Liver (tissue), 3 donors: ENCODE results near the gene MEAK7.
"Not testable (repeated sequence)": the region's sequence is repeated elsewhere in the genome, so short reads cannot be mapped to it uniquely, and the experiment has no call there.

ENCODE experiments used
- HNF4A ChIP-seq, 2 donors: conservative IDR thresholded peaks; 2 replicates each; pipeline ENCODE4 v1.6.1; 2016; ENCODE audit warnings: antibody characterized with exemption in 2 of 2, mild to moderate bottlenecking in 2 of 2
- JUND ChIP-seq, 2 donors: IDR thresholded peaks; 2 replicates each; pipeline ENCODE4 v1.6.1; 2016; ENCODE audit warnings: antibody characterized with exemption in 2 of 2
- RAD21 ChIP-seq, 2 donors: IDR thresholded peaks; 2 replicates each; pipeline ENCODE4 v1.6.1; 2016; ENCODE audit warnings: antibody characterized with exemption in 2 of 2, mild to moderate bottlenecking in 2 of 2
- SP1 ChIP-seq: IDR thresholded peaks from 2 replicates; pipeline ENCODE4 v1.6.1; 2018; ENCODE audit warnings: antibody characterized with exemption, mild to moderate bottlenecking
- TAF1 ChIP-seq: conservative IDR thresholded peaks from 2 replicates; pipeline ENCODE4 v1.6.1; 2016; ENCODE audit warnings: antibody characterized with exemption, mild to moderate bottlenecking
- YY1 ChIP-seq: IDR thresholded peaks from 2 replicates; pipeline ENCODE4 v1.6.1; 2016; ENCODE audit warnings: antibody characterized with exemption, mild to moderate bottlenecking
- TF ChIP-seq, protein P1 (sequence below): fragments of 150-350 bp; IDR thresholded peaks from 2 replicates; pipeline ENCODE4 v1.5.1; 2017; ENCODE audit warnings: improper control_type of control experiment, low read depth, low read length; ENCODE audit not compliant: missing input control
- TF ChIP-seq, protein P2 (sequence below): IDR thresholded peaks from 2 replicates; pipeline ENCODE4 v1.6.1; 2016; ENCODE audit warnings: antibody characterized with exemption
- TF ChIP-seq, protein P3 (sequence below): IDR thresholded peaks from 2 replicates; pipeline ENCODE4 v1.6.1; 2016; ENCODE audit warnings: antibody characterized with exemption
- TF ChIP-seq, protein P4 (sequence below): IDR thresholded peaks from 2 replicates; pipeline ENCODE4 v1.6.1; 2016; ENCODE audit warnings: antibody characterized with exemption
- donor health status: healthy.
- donor health status: healthy.

DNA sequence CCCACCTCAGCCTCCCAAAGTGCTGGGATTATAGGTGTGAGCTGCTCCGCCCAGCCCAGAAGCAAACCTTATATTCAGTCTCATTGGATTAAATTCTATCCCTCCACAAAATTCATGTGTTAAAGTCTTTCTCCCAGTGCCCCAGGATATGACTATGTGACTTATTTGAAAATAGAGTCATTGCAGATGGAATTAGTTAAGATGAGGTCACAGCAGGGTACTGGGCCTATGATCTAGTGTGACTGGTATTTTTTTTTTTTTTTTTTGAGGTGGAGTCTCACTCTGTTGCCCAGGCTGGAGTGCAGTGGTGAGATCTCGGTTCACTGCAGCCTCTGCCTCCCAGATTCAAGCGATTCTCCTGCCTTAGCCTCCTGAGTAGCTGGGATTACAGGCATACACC, 13.8 kb upstream of the MEAK7 start:
- not testable (repeated sequence) for TF ChIP-seq RAD21 (IDR thresholded peaks at IDR 0.05); TAF1; SP1; YY1; HNF4A (conservative IDR thresholded peaks at IDR 0.05); JUND (IDR thresholded peaks at IDR 0.05)
- TF ChIP-seq, protein P1, sequence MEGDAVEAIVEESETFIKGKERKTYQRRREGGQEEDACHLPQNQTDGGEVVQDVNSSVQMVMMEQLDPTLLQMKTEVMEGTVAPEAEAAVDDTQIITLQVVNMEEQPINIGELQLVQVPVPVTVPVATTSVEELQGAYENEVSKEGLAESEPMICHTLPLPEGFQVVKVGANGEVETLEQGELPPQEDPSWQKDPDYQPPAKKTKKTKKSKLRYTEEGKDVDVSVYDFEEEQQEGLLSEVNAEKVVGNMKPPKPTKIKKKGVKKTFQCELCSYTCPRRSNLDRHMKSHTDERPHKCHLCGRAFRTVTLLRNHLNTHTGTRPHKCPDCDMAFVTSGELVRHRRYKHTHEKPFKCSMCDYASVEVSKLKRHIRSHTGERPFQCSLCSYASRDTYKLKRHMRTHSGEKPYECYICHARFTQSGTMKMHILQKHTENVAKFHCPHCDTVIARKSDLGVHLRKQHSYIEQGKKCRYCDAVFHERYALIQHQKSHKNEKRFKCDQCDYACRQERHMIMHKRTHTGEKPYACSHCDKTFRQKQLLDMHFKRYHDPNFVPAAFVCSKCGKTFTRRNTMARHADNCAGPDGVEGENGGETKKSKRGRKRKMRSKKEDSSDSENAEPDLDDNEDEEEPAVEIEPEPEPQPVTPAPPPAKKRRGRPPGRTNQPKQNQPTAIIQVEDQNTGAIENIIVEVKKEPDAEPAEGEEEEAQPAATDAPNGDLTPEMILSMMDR, result not testable (repeated sequence)
- TF ChIP-seq, protein P2, sequence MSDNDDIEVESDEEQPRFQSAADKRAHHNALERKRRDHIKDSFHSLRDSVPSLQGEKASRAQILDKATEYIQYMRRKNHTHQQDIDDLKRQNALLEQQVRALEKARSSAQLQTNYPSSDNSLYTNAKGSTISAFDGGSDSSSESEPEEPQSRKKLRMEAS, result not testable (repeated sequence)
- TF ChIP-seq, protein P3, sequence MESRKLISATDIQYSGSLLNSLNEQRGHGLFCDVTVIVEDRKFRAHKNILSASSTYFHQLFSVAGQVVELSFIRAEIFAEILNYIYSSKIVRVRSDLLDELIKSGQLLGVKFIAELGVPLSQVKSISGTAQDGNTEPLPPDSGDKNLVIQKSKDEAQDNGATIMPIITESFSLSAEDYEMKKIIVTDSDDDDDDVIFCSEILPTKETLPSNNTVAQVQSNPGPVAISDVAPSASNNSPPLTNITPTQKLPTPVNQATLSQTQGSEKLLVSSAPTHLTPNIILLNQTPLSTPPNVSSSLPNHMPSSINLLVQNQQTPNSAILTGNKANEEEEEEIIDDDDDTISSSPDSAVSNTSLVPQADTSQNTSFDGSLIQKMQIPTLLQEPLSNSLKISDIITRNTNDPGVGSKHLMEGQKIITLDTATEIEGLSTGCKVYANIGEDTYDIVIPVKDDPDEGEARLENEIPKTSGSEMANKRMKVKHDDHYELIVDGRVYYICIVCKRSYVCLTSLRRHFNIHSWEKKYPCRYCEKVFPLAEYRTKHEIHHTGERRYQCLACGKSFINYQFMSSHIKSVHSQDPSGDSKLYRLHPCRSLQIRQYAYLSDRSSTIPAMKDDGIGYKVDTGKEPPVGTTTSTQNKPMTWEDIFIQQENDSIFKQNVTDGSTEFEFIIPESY, result not testable (repeated sequence)
- TF ChIP-seq, protein P4, sequence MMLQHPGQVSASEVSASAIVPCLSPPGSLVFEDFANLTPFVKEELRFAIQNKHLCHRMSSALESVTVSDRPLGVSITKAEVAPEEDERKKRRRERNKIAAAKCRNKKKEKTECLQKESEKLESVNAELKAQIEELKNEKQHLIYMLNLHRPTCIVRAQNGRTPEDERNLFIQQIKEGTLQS, result not testable (repeated sequence)
